Astrocyte of the cerebellum (primary cell): ENCODE data around the gene EPHB2.

Experiments
- DNase-seq: peaks from one replicate; pipeline ENCODE4 v3.0.0-alpha.2; 2011; ENCODE audit warnings: low read depth
- H3K4me3 ChIP-seq: 2 replicates; pipeline ENCODE4 v1.5.1; 2011; ENCODE audit warnings: mild to moderate bottlenecking, low read depth, low read length, moderate library complexity
- in situ Hi-C: cut with HindIII; loops from 2 replicates; pipeline ENCODE4 v1.10.0; 2017; ENCODE audit warnings: low sequenced_read_pairs
- TF ChIP-seq, protein P1 (sequence below): IDR thresholded peaks from 2 replicates; pipeline ENCODE4 v1.5.1; 2012; ENCODE audit warnings: low read length, low read depth, moderate library complexity, mild to moderate bottlenecking; ENCODE audit errors: missing control alignments

EPHB2 gene

DNA sequence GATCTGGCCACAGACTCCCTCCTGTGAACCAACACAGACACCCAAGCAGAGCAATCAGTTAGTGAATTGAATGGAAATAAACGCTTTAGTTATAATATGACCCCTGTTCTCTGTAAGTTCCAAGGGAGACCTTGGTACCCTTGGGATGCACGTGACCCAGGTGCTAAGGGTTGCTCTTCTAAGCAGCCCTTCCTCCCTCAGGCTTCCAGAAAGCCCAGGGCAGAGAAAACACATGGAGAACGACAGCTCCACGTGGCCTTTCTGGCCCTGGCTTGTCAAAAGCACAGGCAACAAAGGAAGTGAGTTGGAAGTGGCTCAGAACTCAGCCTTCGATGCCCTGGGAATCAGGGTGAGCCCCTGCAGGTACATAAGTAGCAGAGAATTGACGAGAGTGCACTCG lies 204.6 kb downstream of the EPHB2 start:
- no peak for DNase-seq
- in situ Hi-C loops = no loop called here
- no peak overlapping the region for H3K4me3 ChIP-seq
- TF ChIP-seq, protein P1, sequence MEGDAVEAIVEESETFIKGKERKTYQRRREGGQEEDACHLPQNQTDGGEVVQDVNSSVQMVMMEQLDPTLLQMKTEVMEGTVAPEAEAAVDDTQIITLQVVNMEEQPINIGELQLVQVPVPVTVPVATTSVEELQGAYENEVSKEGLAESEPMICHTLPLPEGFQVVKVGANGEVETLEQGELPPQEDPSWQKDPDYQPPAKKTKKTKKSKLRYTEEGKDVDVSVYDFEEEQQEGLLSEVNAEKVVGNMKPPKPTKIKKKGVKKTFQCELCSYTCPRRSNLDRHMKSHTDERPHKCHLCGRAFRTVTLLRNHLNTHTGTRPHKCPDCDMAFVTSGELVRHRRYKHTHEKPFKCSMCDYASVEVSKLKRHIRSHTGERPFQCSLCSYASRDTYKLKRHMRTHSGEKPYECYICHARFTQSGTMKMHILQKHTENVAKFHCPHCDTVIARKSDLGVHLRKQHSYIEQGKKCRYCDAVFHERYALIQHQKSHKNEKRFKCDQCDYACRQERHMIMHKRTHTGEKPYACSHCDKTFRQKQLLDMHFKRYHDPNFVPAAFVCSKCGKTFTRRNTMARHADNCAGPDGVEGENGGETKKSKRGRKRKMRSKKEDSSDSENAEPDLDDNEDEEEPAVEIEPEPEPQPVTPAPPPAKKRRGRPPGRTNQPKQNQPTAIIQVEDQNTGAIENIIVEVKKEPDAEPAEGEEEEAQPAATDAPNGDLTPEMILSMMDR = no peak

DNA sequence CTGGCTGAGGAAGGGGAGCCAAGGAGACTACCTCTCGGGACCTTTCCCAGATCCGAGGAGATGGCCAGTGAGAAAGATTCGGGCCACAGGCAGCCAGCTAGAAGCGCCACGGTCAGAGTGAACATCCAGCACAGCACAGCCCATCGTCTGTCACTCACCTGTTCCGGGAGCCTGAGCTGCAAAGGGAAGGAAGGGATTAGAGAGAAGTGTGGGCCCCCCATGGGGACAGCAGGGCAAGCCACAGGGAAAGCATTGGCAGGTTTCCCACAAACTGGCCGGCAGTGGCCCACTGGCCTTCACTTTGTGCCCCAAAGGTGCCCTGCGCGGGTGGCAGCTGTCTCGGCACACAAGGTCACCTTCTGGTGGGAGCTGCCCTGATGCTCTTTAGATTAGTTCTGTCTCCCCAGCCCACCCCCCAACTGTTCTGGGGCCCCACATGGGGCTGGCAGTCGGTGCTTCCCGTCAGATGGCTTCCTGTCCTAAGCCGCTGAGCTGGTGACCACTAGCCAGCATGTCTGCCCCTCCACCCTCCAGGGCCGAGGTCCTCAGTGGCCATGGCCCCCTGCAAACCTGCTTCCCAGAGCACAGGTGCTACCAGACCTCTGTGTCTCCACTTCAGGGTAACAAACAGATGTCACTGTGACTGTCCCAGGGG lies 205.3 kb downstream of the EPHB2 start:
- DNase-seq = no peak
- H3K4me3 ChIP-seq = no peak overlapping the region
- in situ Hi-C loops = no loop called here
- TF ChIP-seq, protein P1 = no peak

DNA sequence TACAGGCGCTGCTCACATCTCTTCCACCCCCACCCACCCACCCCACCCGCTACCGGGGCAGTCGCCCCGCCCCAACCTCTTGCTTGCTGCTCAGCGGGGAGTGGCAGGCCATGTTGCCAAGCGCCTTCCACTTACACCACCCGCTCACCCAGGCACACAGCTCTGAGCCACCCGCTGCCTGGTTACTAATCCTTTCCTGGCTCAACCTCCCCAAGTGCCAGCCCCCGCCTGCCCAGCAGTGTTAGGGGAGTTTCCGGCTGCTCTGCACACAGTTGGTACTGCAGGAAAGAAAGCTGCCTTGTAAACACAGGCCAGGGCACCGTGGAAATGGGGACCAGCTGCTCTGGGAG lies 205.8 kb downstream of the EPHB2 start:
- no peak overlapping the region for H3K4me3 ChIP-seq
- TF ChIP-seq, protein P1 = no peak
- in situ Hi-C loops = no loop called here
- no peak for DNase-seq

DNA sequence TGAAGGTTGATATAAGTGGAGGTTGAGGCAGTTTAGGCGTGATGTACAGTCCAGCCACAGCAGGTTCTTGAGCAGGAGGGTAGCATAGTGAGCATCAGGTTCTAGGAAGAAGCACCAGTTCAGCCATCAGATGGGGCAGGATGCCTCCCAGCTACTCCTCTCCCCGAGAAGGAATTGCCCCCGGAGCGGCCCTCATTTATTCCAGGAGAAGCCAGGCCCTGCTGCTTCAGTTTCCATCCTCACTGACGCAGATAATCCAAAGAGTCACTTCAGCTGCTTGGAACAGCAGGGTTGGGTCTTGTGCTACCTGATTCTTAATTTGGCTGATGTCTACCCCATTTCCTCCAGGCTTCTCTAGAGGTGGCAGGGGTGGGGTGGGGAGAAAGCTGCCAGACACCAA lies 207.3 kb downstream of the EPHB2 start:
- no peak for DNase-seq
- H3K4me3 ChIP-seq = no peak overlapping the region
- in situ Hi-C loops = no loop called here
- TF ChIP-seq, protein P1 = no peak

DNA sequence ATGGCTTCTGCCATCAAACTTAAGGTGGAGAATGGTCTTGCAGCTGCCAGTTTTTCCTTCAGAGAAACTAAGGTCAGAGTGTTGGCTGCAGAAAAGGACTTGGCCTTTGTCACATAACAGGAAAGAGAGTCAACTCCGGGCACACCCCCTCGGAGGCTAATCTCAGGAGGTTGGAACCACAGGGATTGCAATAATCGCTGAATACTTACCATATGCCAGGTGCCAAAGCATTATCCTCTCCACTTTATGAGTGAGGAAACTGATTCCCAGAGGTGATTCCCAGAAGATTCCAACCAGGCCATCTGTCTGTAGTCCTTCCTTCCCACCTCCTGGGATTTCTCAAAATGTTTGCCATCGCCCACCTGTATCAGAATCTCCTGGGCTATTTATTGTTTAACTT lies 208.0 kb downstream of the EPHB2 start:
- in situ Hi-C loops = no loop called here

DNA sequence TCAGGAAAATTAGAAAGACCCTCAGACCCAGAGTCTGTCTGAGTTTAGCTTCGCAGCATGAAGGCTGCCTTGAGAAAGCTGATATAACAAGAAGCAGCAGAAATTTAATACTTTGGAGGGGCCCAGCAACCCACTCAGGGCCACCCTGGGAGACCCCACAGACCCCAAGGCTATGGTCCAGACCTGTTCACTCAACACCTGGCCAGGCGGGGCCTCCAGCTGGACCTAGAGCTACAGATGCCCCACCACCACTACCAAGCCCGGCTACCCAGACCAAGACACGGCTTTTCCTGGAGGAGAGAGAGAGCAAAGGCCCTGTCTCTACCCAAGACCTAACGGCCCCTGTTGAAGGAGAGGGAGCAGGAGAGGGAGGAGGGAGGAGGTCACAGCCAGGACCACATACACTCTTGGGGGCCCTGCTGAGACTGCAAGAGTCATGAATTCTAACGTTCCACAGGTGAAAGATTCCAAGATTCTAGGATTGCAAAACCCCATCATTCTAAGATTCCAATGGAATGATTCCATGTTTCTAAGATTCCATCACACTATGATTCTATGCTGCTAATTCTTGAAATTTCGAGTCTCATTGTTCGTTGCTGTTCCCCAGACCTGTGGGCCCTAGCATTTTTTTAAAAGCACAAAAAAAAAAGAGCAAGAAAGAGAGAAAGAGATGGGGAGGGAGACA lies 208.8 kb downstream of the EPHB2 start:
- TF ChIP-seq, protein P1 = no peak
- H3K4me3 ChIP-seq = no peak overlapping the region
- DNase-seq = no peak
- in situ Hi-C loops = no loop called here

More for the DNA sequence above, 208.0 kb downstream of the EPHB2 start:
- no peak for DNase-seq
- no peak overlapping the region for H3K4me3 ChIP-seq
- TF ChIP-seq, protein P1 = no peak
